ENCODE data around the gene LRRC2. TPM values are rescaled to one million over a fixed set of nuclear protein-coding genes. Genes with fewer than 3 reads are reported as not detected.

The LRRC2 gene
- total RNA-seq, 4 donors from 2014 or later = 0.62 to 2.0 (median 1.1) TPM; not detected in 1

- Histone ChIP-seq H3K4me1 (peaks cover 0 to 15% (median 9%) of the 10 kb centered on the region in 3 donors), H3K27ac (no peak overlapping the region), H3K4me3 (no peak overlapping the region), H3K27me3 (peaks cover 45% of the 10 kb centered on the region), H3K9me3 (peaks cover 0 to 10% (median 0%) of the 10 kb centered on the region in 3 donors), H3K36me3 (no peaks in the 10 kb centered on the region)
- TF ChIP-seq POLR2A (IDR thresholded peaks at IDR 0.05) (no peak), POLR2AphosphoS5 (IDR thresholded peaks at IDR 0.05) (no peak), EP300 (IDR thresholded peaks at IDR 0.05) (no peak)
- TF ChIP-seq, protein P1, sequence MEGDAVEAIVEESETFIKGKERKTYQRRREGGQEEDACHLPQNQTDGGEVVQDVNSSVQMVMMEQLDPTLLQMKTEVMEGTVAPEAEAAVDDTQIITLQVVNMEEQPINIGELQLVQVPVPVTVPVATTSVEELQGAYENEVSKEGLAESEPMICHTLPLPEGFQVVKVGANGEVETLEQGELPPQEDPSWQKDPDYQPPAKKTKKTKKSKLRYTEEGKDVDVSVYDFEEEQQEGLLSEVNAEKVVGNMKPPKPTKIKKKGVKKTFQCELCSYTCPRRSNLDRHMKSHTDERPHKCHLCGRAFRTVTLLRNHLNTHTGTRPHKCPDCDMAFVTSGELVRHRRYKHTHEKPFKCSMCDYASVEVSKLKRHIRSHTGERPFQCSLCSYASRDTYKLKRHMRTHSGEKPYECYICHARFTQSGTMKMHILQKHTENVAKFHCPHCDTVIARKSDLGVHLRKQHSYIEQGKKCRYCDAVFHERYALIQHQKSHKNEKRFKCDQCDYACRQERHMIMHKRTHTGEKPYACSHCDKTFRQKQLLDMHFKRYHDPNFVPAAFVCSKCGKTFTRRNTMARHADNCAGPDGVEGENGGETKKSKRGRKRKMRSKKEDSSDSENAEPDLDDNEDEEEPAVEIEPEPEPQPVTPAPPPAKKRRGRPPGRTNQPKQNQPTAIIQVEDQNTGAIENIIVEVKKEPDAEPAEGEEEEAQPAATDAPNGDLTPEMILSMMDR (IDR thresholded peaks at IDR 0.05) = no peak
- 100% methylated on average over 1 of the region's 1 CpG; no CpG with 5 or more reads in 1 of the 2 donors for WGBS, 2 donors (ENCODE audit: low coverage in 1 of 2)
- ATAC-seq = no peak
Observed at GRCh38 chr3:46561951-46562350, 4.2 kb downstream of the LRRC2 start.

DNA sequence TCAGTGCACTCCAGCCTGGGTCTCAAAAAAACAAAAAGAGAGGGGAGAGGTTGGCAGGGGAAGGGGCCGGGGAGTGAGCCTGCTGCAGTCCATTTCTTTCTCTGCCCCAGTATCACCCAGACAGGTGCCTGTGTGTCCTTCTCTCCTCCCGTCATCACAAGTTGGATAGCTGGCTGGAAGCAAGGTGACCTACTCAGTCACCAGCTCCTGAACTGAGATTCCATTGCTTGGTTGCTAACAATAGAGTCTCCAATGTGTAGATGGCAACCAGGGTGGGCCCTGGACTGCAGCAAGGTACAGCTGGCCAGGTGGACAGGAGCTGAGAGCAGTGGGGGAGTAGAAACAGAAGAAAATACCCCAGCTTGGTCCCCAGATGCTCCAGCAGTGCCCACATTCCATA lies 4.6 kb downstream of the LRRC2 start:
- H3K36me3 ChIP-seq = no peaks in the 10 kb centered on the region
- H3K4me1 ChIP-seq = peaks cover 0 to 12% (median 9%) of the 10 kb centered on the region in 3 donors
- ATAC-seq = no peak
- TF ChIP-seq, protein P1 (IDR thresholded peaks at IDR 0.05) = no peak
- TF ChIP-seq POLR2A (IDR thresholded peaks at IDR 0.05) (no peak), POLR2AphosphoS5 (IDR thresholded peaks at IDR 0.05) (no peak), EP300 (IDR thresholded peaks at IDR 0.05) (no peak)
- no peak overlapping the region for H3K27ac ChIP-seq
- peaks cover 0 to 10% (median 0%) of the 10 kb centered on the region in 3 donors for H3K9me3 ChIP-seq
- WGBS, 2 donors (ENCODE audit: low coverage in 1 of 2) = 85 to 87% methylated on average over 2 of the region's 2 CpGs
- no peak overlapping the region for H3K4me3 ChIP-seq
- H3K27me3 ChIP-seq = peaks cover 45% of the 10 kb centered on the region

DNA sequence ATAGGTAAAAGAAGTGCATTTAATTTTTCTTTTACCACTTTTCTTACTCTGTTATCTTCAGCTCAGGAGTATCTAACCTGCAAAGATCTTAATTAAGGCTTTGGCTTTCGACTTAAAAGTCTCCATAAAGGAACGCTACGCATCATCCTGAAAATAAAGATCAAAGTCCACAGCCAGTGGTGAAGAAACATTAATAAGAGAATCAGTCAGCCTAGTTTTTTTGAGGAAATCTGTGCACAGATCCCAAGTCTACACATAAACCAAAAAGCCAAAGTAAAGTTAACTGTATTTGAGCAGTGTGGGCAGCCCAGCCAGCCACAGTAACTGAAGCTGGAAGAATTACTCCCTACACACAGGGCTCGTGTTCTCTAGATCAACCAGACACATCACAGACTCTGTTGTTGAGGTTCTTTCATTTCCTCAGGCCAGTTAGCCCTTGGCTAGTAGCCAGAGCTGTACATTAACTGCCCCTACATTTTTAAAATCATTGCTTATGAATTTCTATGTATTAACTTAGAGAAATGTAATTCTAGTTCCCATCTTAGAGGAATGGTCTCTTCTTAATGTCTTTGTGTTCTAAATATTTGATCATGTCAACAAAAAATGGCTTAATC lies 6.9 kb downstream of the LRRC2 start:
- 64 to 82% methylated on average over 4 of the region's 4 CpGs for WGBS, 2 donors (ENCODE audit: low coverage in 1 of 2)
- H3K36me3 ChIP-seq = no peaks in the 10 kb centered on the region
- peaks cover 0 to 10% (median 0%) of the 10 kb centered on the region in 3 donors for H3K9me3 ChIP-seq
- H3K4me3 ChIP-seq = no peak overlapping the region
- no peak for ATAC-seq
- H3K4me1 ChIP-seq = no peaks in the 10 kb centered on the region
- no peak for TF ChIP-seq EP300 (IDR thresholded peaks at IDR 0.05)
- TF ChIP-seq POLR2AphosphoS5 (IDR thresholded peaks at IDR 0.05) = no peak
- TF ChIP-seq, protein P1 (IDR thresholded peaks at IDR 0.05) = no peak
- no peak for TF ChIP-seq POLR2A (IDR thresholded peaks at IDR 0.05)
- peaks cover 22% of the 10 kb centered on the region for H3K27me3 ChIP-seq
- no peak overlapping the region for H3K27ac ChIP-seq

GRCh38 chr3:46558184-46559043 lies 7.7 kb downstream of the LRRC2 start:
- Histone ChIP-seq H3K4me1 (no peaks in the 10 kb centered on the region), H3K27ac (peak overlapping the region in 1 of 4 donors; percentile 65), H3K36me3 (no peaks in the 10 kb centered on the region), H3K9me3 (peaks cover 0 to 10% (median 0%) of the 10 kb centered on the region in 3 donors), H3K4me3 (peak overlapping the region; percentile 11 to 35), H3K27me3 (peaks cover 17% of the 10 kb centered on the region)
- WGBS, 2 donors (ENCODE audit: low coverage in 1 of 2) = 52 to 60% methylated on average over 3 to 13 of the region's 22 CpGs
- no peak for TF ChIP-seq POLR2AphosphoS5 (IDR thresholded peaks at IDR 0.05)
- TF ChIP-seq, protein P1 (IDR thresholded peaks at IDR 0.05) = peak in 3 of 4 experiments; percentile 6 to 68 (median 25)
- peak; percentile 75 for ATAC-seq
